ENCODE results near the gene EMSY.
"Not testable (repeated sequence)": the region's sequence is repeated elsewhere in the genome, so short reads cannot be mapped to it uniquely, and the experiment has no call there.

EMSY gene

GRCh38 chr11:76579056-76579751, 134.4 kb downstream of the EMSY start:
- no peak overlapping the region for H3K27ac ChIP-seq
- no peak for TF ChIP-seq CTCF (conservative IDR thresholded peaks at IDR 0.05)

- no peak overlapping the region for H3K27ac ChIP-seq
- no peak for TF ChIP-seq CTCF (conservative IDR thresholded peaks at IDR 0.05)
Measured at GRCh38 chr11:76579752-76580151, 134.9 kb downstream of the EMSY start.

GRCh38 chr11:76582471-76582870, 137.7 kb downstream of the EMSY start:
- H3K27ac ChIP-seq = not testable (repeated sequence)

GRCh38 chr11:76587820-76588454, 143.1 kb downstream of the EMSY start:
- no peak overlapping the region for H3K27ac ChIP-seq
- no peak for TF ChIP-seq CTCF (conservative IDR thresholded peaks at IDR 0.05)

- no peak for TF ChIP-seq CTCF (conservative IDR thresholded peaks at IDR 0.05)
- no peak overlapping the region for H3K27ac ChIP-seq
Measured at GRCh38 chr11:76588455-76589325, 143.9 kb downstream of the EMSY start.

DNA sequence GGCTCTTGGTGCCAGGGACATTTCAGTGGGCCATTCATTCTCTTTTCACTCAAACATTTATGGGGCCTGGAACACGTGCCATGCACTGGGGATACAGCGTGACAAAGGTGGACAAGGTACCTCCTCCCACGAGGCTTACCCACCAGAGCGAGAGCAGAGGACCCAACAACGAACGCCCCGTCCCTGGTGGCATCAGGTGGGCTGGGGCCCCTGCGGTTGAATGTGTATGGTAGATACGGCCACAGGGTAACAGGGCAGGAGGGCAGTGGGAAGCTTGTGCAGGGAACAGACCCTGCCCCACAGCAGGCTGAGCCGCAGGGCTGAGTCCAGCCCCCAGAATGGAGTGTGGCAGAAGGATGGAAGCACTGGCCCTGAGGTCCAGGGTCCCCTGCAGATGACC, 144.7 kb downstream of the EMSY start:
- no peak overlapping the region for H3K27ac ChIP-seq
- TF ChIP-seq CTCF (conservative IDR thresholded peaks at IDR 0.05) = no peak

DNA sequence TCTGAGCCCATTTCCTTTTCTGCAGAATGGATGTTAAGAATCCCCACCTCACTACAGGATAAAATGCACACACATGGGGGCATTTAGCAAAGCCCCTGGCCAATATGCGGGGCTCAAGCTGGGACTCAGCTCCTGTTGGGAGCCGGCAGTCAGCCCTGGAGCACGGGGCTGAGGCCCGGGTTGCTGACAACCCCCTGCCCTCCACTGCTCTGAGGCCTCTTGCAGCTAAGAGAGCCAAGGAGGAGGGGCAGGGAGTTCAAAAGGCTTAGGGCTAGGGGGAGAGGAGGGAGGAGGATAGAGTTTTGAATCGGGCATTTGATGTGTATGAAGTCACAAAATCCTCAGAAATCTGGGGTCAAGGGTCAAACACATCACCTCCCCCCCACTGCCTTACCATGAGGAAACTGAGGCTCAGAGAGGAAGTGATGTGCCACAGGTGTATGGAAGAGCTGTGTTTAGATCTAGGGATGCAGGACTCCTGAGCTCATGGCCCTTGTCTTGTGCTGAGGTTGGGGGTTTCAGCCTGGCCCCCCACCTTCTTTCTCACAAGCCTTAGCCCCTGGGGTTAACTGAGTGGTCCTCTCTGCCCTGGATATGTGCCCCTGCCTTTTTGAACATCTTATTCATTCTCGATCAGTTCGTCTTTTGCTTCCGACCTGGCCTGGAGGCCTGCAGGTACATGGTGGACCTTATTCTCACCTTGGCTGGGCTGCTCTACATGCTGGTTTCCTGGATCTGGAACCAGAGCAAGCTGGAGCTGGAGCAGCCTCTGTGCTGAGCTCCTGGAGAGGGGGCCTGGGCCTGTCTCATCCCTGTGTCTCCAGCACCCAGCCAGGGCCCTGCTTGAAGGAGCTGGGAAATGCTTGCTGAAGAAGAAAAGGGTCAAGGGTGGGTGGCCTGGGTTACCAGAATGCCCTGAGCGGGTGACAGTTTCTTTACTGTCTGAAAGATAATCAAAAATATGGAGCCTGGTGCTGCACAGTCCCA, 145.4 kb downstream of the EMSY start:
- H3K27ac ChIP-seq = no peak overlapping the region
- TF ChIP-seq CTCF (conservative IDR thresholded peaks at IDR 0.05) = no peak

Measured in VCaP (cell line).